Ovary (tissue), 9 donors: ENCODE measurements around the gene CHERP. TPM values are rescaled to one million over a fixed set of nuclear protein-coding genes. Genes with fewer than 3 reads are reported as not detected.

Experiments used
- DNase-seq, 5 donors: peaks; one replicate each; pipeline ENCODE4 v3.0.0-alpha.2; 2019 to 2020
- H3K27ac ChIP-seq, 2 donors: fragments of 200-600 bp; one replicate each; pipeline versions ENCODE4 v1.5.1 to v1.8.0; 2019 to 2022
- H3K27me3 ChIP-seq: fragments of 200-600 bp; one replicate; pipeline ENCODE4 v1.8.0; 2022
- H3K36me3 ChIP-seq: fragments of 200-600 bp; sonication (generic); one replicate; pipeline ENCODE4 v1.5.1; 2019
- H3K4me1 ChIP-seq: one replicate; pipeline ENCODE4 v1.8.1; 2013; ENCODE audit warnings: mild to moderate bottlenecking, moderate library complexity; ENCODE audit not compliant: insufficient read depth
- H3K4me3 ChIP-seq: fragments of 200-600 bp; sonication (generic); one replicate; pipeline ENCODE4 v1.5.1; 2017
- H3K9me3 ChIP-seq, 2 donors: fragments of 200-600 bp in 1 of 2; sonication (generic) in 1 of 2; one replicate each; pipeline versions ENCODE4 v1.5.1 to v1.8.1; 2013 to 2019; ENCODE audit warnings: mild to moderate bottlenecking in 1 of 2, moderate library complexity in 1 of 2
- CTCF ChIP-seq, 3 donors: fragments of 450-650 bp in 2 of 3; fragments of 200-600 bp in 1 of 3; IDR thresholded peaks; one replicate each; pipeline versions ENCODE4 v1.5.1 to v1.8.0; 2016 to 2022; ENCODE audit warnings: antibody characterized with exemption in 3 of 3, mild to moderate bottlenecking in 1 of 3
- EP300 ChIP-seq: sonication (generic); formaldehyde crosslinking; IDR thresholded peaks from one replicate; pipeline ENCODE4 v1.6.1; 2017; ENCODE audit warnings: antibody characterized with exemption
- POLR2A ChIP-seq: fragments of 450-650 bp; IDR thresholded peaks from one replicate; pipeline ENCODE4 v1.6.1; 2017; ENCODE audit warnings: antibody characterized with exemption, mild to moderate bottlenecking, moderate library complexity
- WGBS, 3 donors: extraction: QIAGEN DNeasy Blood & Tissue Kit in 1 of 3; methylation state at CpG; one replicate each; pipeline versions ENCODE4 v1.1.5 to v1.1.7; 2013 to 2017; 5-methylcytosine and 5-hydroxymethylcytosine counted together
- intact Hi-C, 4 donors: fragments of 100-400 bp; cut with DNase I; formaldehyde crosslinking; loops; one replicate each; pipeline versions ENCODE4 v1.11.0 to v1.15.1; 2022 to 2023
- polyA plus RNA-seq, 2 donors: library from polyadenylated mRNA; stranded (reverse); fragments of 200-250 nt in 1 of 2; fragments of 350-450 nt in 1 of 2; fragmentation: Illumina TruSeq in 1 of 2; extraction: RNeasy Lipid Tissue Mini Kit (QIAGEN cat#74804) in 1 of 2; gene quantifications; one replicate each; pipeline ENCODE4 v1.2.3, GENCODE V29; 2013 to 2014
- total RNA-seq, 7 donors: library from RNA; depleted of rRNA in 2 of 7; stranded (reverse); fragments of >200 nt in 2 of 7; fragmentation: NEBNext Ultra II Directional in 3 of 7; extraction: Animal tissue kit (Norgen Biotek cat#: 25700) in 3 of 7; gene quantifications; one replicate each; pipeline versions ENCODE4 v1.1.0 to v1.2.4, GENCODE V29; 2016 to 2023
- donor health status: DM: no; HTN: no; CAD: no; lungs with moderate emphysema.
- donor health status: DM: no; HTN: no; CAD: no.
- donor health status: Bipolar disorder and iron deficiency.
- donor health status: DM: yes; HTN: yes; CAD: no.
- donor health status: DM: no; HTN: no; CAD: no.
- donor health status: DM: yes; HTN: yes; CAD: no.

The CHERP gene
- total and polyA plus RNA-seq, 9 donors, result 5.9 to 52.6 (median 39.7) TPM

GRCh38 chr19:16588824-16589577 is 46.8 kb upstream of the CHERP start:
- no peaks in the 10 kb centered on the region for H3K9me3 ChIP-seq
- H3K36me3 ChIP-seq, result no peaks in the 10 kb centered on the region
- no peak overlapping the region for H3K27ac ChIP-seq
- 24 to 52% (median 28%) methylated on average over 11 of the region's 11 CpGs for WGBS, 3 donors
- H3K27me3 ChIP-seq, result no peaks in the 10 kb centered on the region
- peaks cover 23% of the 10 kb centered on the region for H3K4me1 ChIP-seq
- intact Hi-C loops, result loop anchor here in 2 of 4 donors (1.0 to 5.0 kb wide), 2 partner anchors 33 to 184 kb away; no protein-coding TSS in a partner anchor
- no peak for DNase-seq
- no peak overlapping the region for H3K4me3 ChIP-seq
- TF ChIP-seq POLR2A (no peak), CTCF (IDR thresholded peaks at IDR 0.05) (no peak), EP300 (no peak)

- 7 to 9% (median 7%) methylated on average over 26 of the region's 26 CpGs for WGBS, 3 donors
- intact Hi-C loops, result loop anchor here in 2 of 4 donors (1.0 to 5.0 kb wide), 2 partner anchors 34 to 185 kb away; no protein-coding TSS in a partner anchor
- Histone ChIP-seq H3K27me3 (no peaks in the 10 kb centered on the region), H3K4me3 (peak overlapping the region; percentile 14), H3K36me3 (no peaks in the 10 kb centered on the region), H3K9me3 (no peaks in the 10 kb centered on the region), H3K27ac (peak overlapping the region in 1 of 2 donors; percentile 26), H3K4me1 (peaks cover 26% of the 10 kb centered on the region)
- TF ChIP-seq POLR2A, result no peak
- no peak for TF ChIP-seq EP300
- no peak for TF ChIP-seq CTCF (IDR thresholded peaks at IDR 0.05)
- DNase-seq, result peak in 2 of 5 donors; percentile 37 to 60
These were observed 45.9 kb upstream of the CHERP start for GRCh38 chr19:16587833-16588823.

GRCh38 chr19:16586991-16587832 is 45.0 kb upstream of the CHERP start:
- Histone ChIP-seq H3K9me3 (no peaks in the 10 kb centered on the region), H3K36me3 (no peaks in the 10 kb centered on the region), H3K4me1 (peaks cover 24% of the 10 kb centered on the region), H3K27ac (peak overlapping the region in 1 of 2 donors; percentile 26), H3K27me3 (no peaks in the 10 kb centered on the region), H3K4me3 (no peak overlapping the region)
- DNase-seq, result no peak
- intact Hi-C loops, result loop anchor here in 1 of 4 donors (5.0 kb wide), 1 partner anchor 35 kb away; no protein-coding TSS in a partner anchor
- TF ChIP-seq POLR2A, result no peak
- TF ChIP-seq EP300, result no peak
- 46 to 54% (median 48%) methylated on average over 20 of the region's 20 CpGs for WGBS, 3 donors

GRCh38 chr19:16586477-16586871 is 44.2 kb upstream of the CHERP start:
- Histone ChIP-seq H3K4me1 (peaks cover 22% of the 10 kb centered on the region), H3K4me3 (no peak overlapping the region), H3K36me3 (no peaks in the 10 kb centered on the region), H3K27me3 (no peaks in the 10 kb centered on the region), H3K27ac (no peak overlapping the region), H3K9me3 (no peaks in the 10 kb centered on the region)
- intact Hi-C loops, result loop anchor here in 1 of 4 donors (5.0 kb wide), 1 partner anchor 36 kb away; no protein-coding TSS in a partner anchor
- DNase-seq, result no peak
- WGBS, 3 donors, result 73 to 86% (median 80%) methylated on average over 8 to 9 of the region's 9 CpGs
- TF ChIP-seq POLR2A, result no peak
- TF ChIP-seq EP300, result no peak
- TF ChIP-seq CTCF (IDR thresholded peaks at IDR 0.05), result no peak
